Hepatocyte (in vitro differentiated cells): ENCODE results near the gene SRC.

ENCODE experiments used
- EZH2 ChIP-seq: fragments of 200-600 bp; sonication (generic); IDR thresholded peaks from 2 replicates; pipeline ENCODE4 v1.6.1; 2016; ENCODE audit warnings: antibody characterized with exemption, mild to moderate bottlenecking, borderline replicate concordance
- EZH2phosphoT487 ChIP-seq: fragments of 200-600 bp; sonication (generic); IDR thresholded peaks from one replicate; pipeline ENCODE4 v1.6.1; 2018; ENCODE audit warnings: antibody characterized with exemption, mild to moderate bottlenecking, low read depth, moderate library complexity; ENCODE audit not compliant: unreplicated experiment, severe bottlenecking
- TF ChIP-seq, protein P1 (sequence below): fragments of 200-600 bp; sonication (generic); IDR thresholded peaks from 2 replicates; pipeline ENCODE4 v1.5.1; 2016; ENCODE audit warnings: antibody characterized with exemption, mild to moderate bottlenecking; ENCODE audit not compliant: poor library complexity

DNA sequence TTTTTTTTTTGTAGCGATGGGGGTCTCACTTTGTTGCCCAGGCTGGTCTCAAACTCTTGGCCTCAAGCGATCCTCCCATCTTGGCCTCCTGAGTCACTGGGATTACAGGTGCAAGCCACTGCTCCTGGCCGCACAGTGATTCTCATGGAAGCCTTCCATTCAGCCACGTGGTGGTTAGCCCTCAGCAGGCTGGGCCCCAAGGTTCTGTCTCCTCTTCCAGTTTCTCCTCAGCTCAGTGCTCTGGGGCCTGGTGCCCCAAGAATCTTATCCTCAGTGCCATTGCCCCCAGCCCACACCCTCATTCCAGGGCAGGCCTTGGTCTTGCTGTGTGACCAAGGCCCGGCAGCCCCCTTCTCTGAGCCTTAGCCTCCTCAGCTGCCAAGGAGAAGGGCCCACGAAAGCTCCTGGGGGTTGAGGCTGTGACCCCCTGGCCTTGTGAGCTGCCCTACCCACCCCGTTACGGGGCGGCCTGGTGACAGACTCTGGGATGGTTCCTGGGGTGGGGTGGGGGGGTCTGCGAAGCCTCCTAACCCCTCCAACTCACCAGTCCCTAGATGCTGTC is 16.4 kb downstream of the SRC start:
- TF ChIP-seq, protein P1, sequence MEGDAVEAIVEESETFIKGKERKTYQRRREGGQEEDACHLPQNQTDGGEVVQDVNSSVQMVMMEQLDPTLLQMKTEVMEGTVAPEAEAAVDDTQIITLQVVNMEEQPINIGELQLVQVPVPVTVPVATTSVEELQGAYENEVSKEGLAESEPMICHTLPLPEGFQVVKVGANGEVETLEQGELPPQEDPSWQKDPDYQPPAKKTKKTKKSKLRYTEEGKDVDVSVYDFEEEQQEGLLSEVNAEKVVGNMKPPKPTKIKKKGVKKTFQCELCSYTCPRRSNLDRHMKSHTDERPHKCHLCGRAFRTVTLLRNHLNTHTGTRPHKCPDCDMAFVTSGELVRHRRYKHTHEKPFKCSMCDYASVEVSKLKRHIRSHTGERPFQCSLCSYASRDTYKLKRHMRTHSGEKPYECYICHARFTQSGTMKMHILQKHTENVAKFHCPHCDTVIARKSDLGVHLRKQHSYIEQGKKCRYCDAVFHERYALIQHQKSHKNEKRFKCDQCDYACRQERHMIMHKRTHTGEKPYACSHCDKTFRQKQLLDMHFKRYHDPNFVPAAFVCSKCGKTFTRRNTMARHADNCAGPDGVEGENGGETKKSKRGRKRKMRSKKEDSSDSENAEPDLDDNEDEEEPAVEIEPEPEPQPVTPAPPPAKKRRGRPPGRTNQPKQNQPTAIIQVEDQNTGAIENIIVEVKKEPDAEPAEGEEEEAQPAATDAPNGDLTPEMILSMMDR, result no peak
- no peak for TF ChIP-seq EZH2phosphoT487
- TF ChIP-seq EZH2, result no peak
